Stomach (tissue), 9 donors: ENCODE results near the gene LRP4. TPM values are rescaled to one million over a fixed set of nuclear protein-coding genes. Genes with fewer than 3 reads are reported as not detected.
A peak's percentile ranks its signal among the peaks of the same experiment; 100 is the strongest.

Experiments used
- DNase-seq, 2 donors: peaks; one replicate each; pipeline versions ENCODE4 v3.0.0 to v3.0.0-alpha.2; 2013 to 2019
- H3K27ac ChIP-seq, 5 donors: fragments of 200-600 bp in 4 of 5; sonication (generic) in 4 of 5; one replicate each; pipeline ENCODE4 v1.5.1; 2013 to 2019; ENCODE audit warnings: mild to moderate bottlenecking in 1 of 5, moderate library complexity in 1 of 5
- H3K27me3 ChIP-seq, 3 donors: fragments of 200-600 bp; sonication (generic); one replicate each; pipeline ENCODE4 v1.5.1; 2017 to 2019; ENCODE audit warnings: mixed run types in 1 of 3
- H3K36me3 ChIP-seq, 4 donors: fragments of 200-600 bp; sonication (generic); 1 replicate in 3 of 4; 2 replicates in 1 of 4; pipeline ENCODE4 v1.5.1; 2016 to 2019
- H3K4me1 ChIP-seq, 4 donors: fragments of 200-600 bp; sonication (generic); one replicate each; pipeline ENCODE4 v1.5.1; 2016 to 2019
- H3K4me3 ChIP-seq, 4 donors: fragments of 200-600 bp; sonication (generic) in 3 of 4; one replicate each; pipeline ENCODE4 v1.5.1; 2016 to 2019; ENCODE audit warnings: mild to moderate bottlenecking in 1 of 4
- H3K9me3 ChIP-seq, 4 donors: fragments of 200-600 bp; sonication (generic); one replicate each; pipeline ENCODE4 v1.5.1; 2016 to 2019
- CTCF ChIP-seq, 7 experiments: fragments of 450-650 bp in 4 of 7; fragments of 200-600 bp in 3 of 7; sonication (generic) in 3 of 7; IDR thresholded peaks; one replicate each; pipeline ENCODE4 v1.5.1; 2016 to 2019; ENCODE audit warnings: antibody characterized with exemption in 7 of 7, control low read depth in 2 of 7, mild to moderate bottlenecking in 1 of 7
- EP300 ChIP-seq: sonication (generic); formaldehyde crosslinking; IDR thresholded peaks from one replicate; pipeline ENCODE4 v1.6.1; 2017; ENCODE audit warnings: antibody characterized with exemption
- POLR2A ChIP-seq, 4 donors: fragments of 450-650 bp; IDR thresholded peaks; one replicate each; pipeline ENCODE4 v1.6.1; 2016; ENCODE audit warnings: antibody characterized with exemption in 4 of 4, control low read depth in 2 of 4, mild to moderate bottlenecking in 1 of 4, moderate library complexity in 1 of 4
- POLR2AphosphoS5 ChIP-seq, 3 donors: sonication (generic); formaldehyde crosslinking; IDR thresholded peaks; one replicate each; pipeline ENCODE4 v1.6.1; 2016; ENCODE audit warnings: antibody characterized with exemption in 3 of 3
- WGBS, 5 donors: extraction: QIAGEN DNeasy Blood & Tissue Kit in 3 of 5; methylation state at CpG; one replicate each; pipeline versions ENCODE4 v1.1.5 to v1.1.7; 2013 to 2018; 5-methylcytosine and 5-hydroxymethylcytosine counted together
- intact Hi-C: fragments of 100-400 bp; cut with DNase I; formaldehyde crosslinking; loops from one replicate; pipeline ENCODE4 v1.15.1; 2023; ENCODE audit warnings: low total_unique reads
- polyA plus RNA-seq, 3 donors: library from polyadenylated mRNA; stranded (reverse); fragments of 200-250 nt; gene quantifications; one replicate each; pipeline ENCODE4 v1.2.3, GENCODE V29; 2013
- total RNA-seq, 5 donors: library from RNA; depleted of rRNA; stranded (reverse); fragments of >200 nt; gene quantifications; one replicate each; pipeline versions ENCODE4 v1.1.0 to v1.2.3, GENCODE V29; 2014 to 2016
- donor health status: healthy with polysubstance abuse.
- donor health status: Bipolar disorder and iron deficiency.
- donor health status: healthy.

LRP4 gene
- total and polyA plus RNA-seq, 8 donors: 2.0 to 29.2 (median 7.0) TPM

GRCh38 chr11:46952553-46952952 is 34.2 kb upstream of the LRP4 start:
- 64 to 83% (median 80%) methylated on average over 2 of the region's 2 CpGs for WGBS, 5 donors
- no peaks in the 10 kb centered on the region for H3K27me3 ChIP-seq
- no peaks in the 10 kb centered on the region for H3K36me3 ChIP-seq

GRCh38 chr11:46951864-46952263 is 33.5 kb upstream of the LRP4 start:
- Histone ChIP-seq H3K4me1 (peaks cover 12 to 32% (median 27%) of the 10 kb centered on the region in 4 donors), H3K36me3 (no peaks in the 10 kb centered on the region), H3K27ac (no peak overlapping the region), H3K27me3 (no peaks in the 10 kb centered on the region), H3K9me3 (no peaks in the 10 kb centered on the region), H3K4me3 (no peak overlapping the region)
- WGBS, 5 donors: 89 to 97% (median 93%) methylated on average over 1 of the region's 1 CpG
- TF ChIP-seq POLR2A (IDR thresholded peaks at IDR 0.05): no peak
- intact Hi-C loops: no loop called here
- DNase-seq: no peak

More at GRCh38 chr11:46952553-46952952, 34.2 kb upstream of the LRP4 start:
- TF ChIP-seq POLR2AphosphoS5 (IDR thresholded peaks at IDR 0.05) (no peak), EP300 (no peak), CTCF (IDR thresholded peaks at IDR 0.05) (no peak), POLR2A (IDR thresholded peaks at IDR 0.05) (no peak)
- Histone ChIP-seq H3K9me3 (no peaks in the 10 kb centered on the region), H3K27ac (no peak overlapping the region), H3K4me3 (no peak overlapping the region), H3K4me1 (peaks cover 7 to 25% (median 21%) of the 10 kb centered on the region in 4 donors)
- DNase-seq: no peak
- intact Hi-C loops: no loop called here

DNA sequence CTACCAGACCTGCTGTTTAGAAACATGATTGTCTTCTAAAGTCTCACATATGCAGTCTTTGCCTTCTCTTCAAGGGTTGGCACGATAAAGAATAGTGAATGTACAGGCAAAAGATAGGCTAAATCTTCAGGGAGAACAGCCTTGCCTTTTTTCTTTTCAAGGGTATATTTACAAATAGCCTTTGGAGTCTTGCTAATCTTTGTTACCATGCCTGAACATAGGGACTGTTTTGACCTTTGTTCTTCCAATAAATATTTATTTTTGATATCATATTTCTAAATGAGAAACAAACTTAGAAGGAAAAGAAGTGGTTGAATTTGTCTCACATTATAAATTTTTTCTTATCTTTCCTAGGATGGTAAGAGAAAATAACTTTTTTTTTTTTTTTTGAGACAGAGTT is 30.9 kb upstream of the LRP4 start:
- WGBS, 5 donors: 37 to 53% (median 50%) methylated on average over 1 of the region's 1 CpG
- Histone ChIP-seq H3K4me3 (no peak overlapping the region), H3K9me3 (no peaks in the 10 kb centered on the region), H3K27ac (peak overlapping the region in 1 of 5 donors; percentile 45), H3K4me1 (peaks cover 12 to 37% (median 30%) of the 10 kb centered on the region in 4 donors), H3K27me3 (no peaks in the 10 kb centered on the region), H3K36me3 (no peaks in the 10 kb centered on the region)
- intact Hi-C loops: no loop called here
- TF ChIP-seq EP300 (no peak), POLR2A (IDR thresholded peaks at IDR 0.05) (no peak), POLR2AphosphoS5 (IDR thresholded peaks at IDR 0.05) (no peak), CTCF (IDR thresholded peaks at IDR 0.05) (no peak)
- DNase-seq: no peak

GRCh38 chr11:46948378-46949131 is 30.2 kb upstream of the LRP4 start:
- TF ChIP-seq POLR2AphosphoS5 (IDR thresholded peaks at IDR 0.05) (no peak), EP300 (no peak), POLR2A (IDR thresholded peaks at IDR 0.05) (no peak), CTCF (IDR thresholded peaks at IDR 0.05) (no peak)
- peak overlapping the region in 3 of 5 donors; percentile 31 to 45 (median 45) for H3K27ac ChIP-seq
- DNase-seq: peak in 1 of 2 donors; percentile 43

More at GRCh38 chr11:46948378-46949131, 30.2 kb upstream of the LRP4 start:
- peaks cover 12 to 37% (median 30%) of the 10 kb centered on the region in 4 donors for H3K4me1 ChIP-seq
- H3K4me3 ChIP-seq: no peak overlapping the region
- no peaks in the 10 kb centered on the region for H3K27me3 ChIP-seq
- no peaks in the 10 kb centered on the region for H3K9me3 ChIP-seq
- intact Hi-C loops: no loop called here
- H3K36me3 ChIP-seq: no peaks in the 10 kb centered on the region
- WGBS, 5 donors: 72 to 85% (median 74%) methylated on average over 4 of the region's 4 CpGs
